T-helper 9 cell (primary cell): ENCODE data around the gene PDE6A.

ENCODE experiments used
- DNase-seq: peaks from one replicate; pipeline ENCODE4 v3.0.0-alpha.2; 2020

Gene PDE6A

DNA sequence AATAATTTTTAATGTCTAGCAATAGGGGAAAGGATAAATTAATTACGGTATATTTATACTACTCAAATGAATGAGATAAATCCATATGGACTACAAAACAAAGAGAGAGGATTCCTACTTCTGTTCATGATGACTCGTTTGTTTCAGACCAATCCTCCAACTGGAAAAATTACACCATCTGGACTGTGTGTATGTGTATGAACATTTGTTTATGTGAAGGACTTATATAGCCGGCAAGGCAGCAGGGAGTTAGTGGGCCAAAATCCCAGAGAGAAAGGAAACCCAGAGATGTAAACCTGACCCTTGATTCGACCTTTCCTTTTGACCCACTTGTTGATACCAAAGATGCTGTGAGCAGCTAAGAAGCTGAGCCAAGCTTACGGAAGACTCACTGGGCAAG lies 20.1 kb downstream of the PDE6A start:
- DNase-seq = no peak

DNA sequence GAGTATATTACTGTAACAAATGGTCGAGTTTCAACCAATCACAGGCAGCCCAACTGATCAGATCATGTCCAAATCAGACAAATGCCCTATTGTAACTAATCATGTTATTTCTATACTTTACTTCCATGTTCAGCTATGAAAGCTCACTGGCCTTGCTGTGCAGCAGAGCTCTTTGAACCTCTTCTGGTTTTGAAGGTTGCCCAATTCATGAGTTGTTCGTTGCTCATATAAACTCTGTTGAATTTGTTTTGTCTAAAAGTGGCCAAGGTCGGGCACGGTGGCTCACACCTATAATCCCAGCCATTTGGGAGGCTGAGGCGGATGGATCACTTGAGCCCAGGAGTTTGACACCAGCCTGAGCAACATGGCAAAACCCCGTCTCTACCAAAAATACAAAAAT lies 21.6 kb downstream of the PDE6A start:
- no peak for DNase-seq

DNA sequence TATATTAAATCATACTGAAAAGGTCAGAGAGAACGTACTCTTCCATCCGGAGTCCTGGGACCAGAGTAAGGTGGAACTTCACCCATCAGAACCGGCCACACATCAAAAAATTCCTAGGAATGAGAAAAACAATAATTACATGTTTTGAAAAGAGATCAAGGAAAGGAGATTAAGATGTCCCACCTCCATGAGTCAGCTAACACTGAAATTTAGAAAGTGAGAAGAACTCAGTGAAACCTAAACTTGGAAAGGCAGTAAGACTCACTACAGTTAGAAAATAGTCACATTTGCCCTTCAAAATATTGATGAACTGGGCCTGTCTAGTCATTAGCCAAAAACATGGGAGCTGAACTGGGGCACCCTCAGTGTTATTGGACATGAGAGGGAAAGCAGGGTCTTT lies 23.0 kb downstream of the PDE6A start:
- no peak for DNase-seq

DNA sequence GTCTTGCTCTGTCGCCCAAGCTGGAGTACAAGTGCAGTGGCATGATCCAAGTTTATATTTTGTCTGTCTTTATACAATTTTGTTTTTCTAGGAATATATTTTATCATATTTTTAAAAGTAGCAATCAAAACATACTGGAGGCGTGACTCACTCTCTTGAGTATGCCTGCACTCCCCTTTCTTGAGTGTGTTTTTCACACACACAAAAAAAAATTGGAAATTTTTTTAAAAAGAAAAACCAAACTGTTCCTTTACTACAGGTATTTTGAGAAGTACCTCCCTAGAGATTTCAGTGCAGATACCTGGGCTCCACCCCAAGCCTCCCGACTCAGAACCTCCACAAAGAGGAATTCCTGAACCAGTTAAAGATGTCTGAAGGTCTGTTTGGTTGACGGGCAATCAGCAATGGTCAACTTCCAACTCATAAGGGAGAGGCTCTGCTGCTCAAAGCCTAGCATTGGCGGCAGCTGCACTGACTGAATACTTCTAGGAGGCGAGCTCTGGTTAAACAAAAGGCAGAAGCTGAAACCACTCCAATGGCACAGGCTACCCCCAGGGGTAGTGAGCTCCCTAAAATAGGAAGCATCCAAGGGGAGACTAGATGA lies 27.4 kb downstream of the PDE6A start:
- DNase-seq = no peak

GRCh38 chr5:149916334-149917072 lies 28.1 kb downstream of the PDE6A start:
- DNase-seq = no peak

- DNase-seq = no peak
Observed at GRCh38 chr5:149915392-149916260, 29.0 kb downstream of the PDE6A start.

DNA sequence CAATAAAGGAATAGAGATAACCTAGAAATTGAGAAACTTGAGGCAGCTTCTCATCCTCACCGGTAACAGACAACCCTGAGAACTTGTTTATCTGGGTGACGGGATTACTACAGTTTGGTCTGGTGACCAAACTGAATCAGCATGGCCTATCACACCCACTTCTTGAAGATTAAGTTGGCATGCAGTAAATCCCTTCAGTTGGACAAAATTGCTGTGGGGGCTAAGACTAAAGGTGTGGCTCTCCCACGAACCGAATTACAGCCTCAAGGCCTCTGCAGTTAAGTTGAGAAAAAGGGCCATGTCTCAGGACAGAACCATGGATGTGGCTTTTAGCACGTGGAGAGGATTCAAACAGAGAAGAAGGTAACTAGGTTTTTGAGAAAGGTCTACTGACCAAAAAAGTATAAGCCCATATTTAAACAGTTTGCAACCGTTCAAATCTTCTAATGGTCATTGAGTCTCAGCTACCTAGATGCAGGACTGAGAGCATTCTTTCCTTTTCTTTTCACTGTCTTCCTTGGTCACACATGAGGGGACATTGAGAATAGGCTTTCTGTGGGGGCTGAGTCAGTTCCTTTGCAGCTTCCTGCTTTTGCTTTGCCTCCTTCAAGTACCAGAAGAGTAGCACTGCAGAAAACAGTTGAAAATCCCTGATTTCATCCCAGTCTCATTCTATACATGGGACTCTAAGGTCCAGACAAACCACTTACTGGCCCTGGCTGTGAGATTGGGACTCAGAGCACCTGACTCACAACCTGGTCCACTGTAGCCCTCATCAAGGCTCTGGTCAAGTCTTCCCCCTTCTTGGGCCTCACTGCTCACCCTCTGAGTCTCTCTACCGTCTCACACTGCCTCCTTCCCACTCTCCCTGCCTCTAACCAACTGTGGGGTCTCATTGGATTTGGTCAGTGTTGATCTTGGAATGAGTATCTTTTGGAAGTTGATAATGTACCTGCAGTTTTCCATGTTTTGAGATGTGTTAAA lies 30.9 kb downstream of the PDE6A start:
- DNase-seq = no peak

DNA sequence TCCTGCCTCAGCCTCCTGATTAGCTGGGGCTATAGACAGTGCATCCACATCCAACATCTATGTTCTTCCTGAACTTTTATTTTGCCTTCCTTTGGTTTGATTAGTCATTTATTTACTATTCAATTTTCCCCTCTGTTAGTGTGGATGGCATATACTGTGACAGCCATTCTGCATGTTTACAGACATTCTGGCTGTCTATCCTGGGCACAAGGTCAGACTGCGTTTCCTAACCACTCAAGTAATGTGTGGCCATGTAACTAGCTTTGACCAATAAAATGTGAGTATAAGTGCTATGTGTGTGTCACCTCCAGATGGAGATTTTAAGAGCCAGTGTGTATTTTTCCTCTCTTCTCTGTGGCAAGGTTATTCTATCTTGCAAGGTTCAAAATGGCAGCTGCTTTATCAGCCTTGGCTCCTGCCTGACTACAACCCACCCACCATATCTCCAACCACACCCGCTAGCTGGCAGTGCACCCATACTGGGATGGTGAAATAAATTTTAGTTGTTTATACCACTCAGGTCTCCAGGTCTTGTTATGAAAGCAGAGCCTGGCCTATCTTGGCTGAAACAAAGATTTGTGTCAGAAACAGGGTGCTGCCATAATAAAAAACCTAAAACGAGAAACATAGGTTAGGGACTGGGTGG lies 32.2 kb downstream of the PDE6A start:
- DNase-seq = no peak

GRCh38 chr5:149911031-149911430 lies 33.6 kb downstream of the PDE6A start:
- DNase-seq = no peak

DNA sequence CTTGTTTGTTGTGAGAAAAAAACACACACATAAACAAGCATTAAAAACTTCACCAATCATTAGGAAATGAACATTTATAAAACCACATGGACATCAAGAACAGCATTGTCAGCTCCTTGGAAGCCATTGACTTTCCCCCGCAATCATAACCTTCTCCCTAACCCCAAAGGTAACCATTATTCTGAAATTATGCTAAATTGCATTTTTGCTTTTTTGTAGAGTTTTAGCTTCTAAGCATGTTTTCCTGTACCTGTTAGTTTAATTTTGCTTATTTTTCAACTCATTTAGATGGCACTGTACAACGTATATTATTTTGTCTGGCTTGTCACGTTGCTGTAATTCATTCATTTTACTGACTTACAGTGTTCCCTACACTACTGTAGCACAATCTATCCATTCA lies 36.8 kb downstream of the PDE6A start:
- DNase-seq = no peak

DNA sequence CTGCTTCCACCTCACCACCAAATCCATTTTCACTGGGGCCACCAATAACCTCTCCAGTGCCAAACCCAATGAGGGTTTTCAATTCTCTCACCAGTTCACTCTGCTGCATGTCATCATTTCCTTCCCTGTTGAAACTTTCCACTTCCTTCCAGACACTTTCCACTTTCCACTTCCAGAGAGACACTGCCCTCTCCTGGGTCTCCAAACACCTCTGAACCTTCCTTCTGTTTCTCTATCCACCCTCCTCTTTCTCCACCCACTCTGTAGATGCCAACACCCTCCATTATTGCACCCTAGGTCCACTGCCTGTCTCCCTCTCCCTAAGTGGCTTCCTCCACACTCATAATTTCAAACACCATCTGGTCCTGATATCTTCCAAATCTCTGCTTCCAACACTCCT lies 39.6 kb downstream of the PDE6A start:
- DNase-seq = no peak

GRCh38 chr5:149904293-149904886 lies 40.2 kb downstream of the PDE6A start:
- no peak for DNase-seq

- no peak for DNase-seq
Observed at GRCh38 chr5:149903404-149903803, 41.2 kb downstream of the PDE6A start.

DNA sequence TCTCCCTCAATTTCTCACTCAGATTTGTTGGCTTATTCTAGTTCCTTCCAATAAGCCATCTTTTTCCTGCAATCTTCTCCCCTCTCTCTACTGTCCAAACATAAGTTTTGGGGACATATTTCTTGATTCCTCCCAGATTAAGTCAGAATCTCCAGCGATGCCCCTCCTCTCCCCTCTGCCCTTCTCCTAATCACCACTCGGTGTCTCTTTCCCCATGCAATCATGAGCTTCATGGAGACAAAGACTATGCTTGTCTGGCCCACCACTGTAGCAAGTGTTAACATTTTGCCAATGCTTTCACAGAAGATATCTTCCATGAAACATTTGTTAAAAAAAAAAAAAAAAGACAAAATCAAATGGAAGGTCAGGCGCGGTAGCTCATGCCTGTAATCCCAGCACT lies 42.4 kb downstream of the PDE6A start:
- no peak for DNase-seq

DNA sequence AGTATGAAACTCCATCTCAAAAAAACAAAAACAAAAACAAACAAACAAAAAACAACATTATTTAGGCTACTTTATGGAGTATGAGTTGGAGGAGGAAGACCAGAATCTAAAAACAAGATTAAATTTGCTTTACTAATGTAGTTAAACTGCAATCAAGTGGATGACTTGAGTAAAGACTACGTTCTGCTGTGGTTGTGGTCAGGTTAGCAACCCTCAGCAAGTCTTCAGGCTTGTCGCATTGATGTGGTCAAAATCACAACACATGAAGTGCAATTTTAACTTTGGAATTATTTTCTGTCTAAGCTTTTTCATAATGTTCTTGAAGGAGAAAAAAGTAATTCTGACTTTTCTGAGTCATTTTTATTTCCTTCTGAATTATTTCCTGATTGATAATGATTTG lies 43.1 kb downstream of the PDE6A start:
- DNase-seq = no peak

DNA sequence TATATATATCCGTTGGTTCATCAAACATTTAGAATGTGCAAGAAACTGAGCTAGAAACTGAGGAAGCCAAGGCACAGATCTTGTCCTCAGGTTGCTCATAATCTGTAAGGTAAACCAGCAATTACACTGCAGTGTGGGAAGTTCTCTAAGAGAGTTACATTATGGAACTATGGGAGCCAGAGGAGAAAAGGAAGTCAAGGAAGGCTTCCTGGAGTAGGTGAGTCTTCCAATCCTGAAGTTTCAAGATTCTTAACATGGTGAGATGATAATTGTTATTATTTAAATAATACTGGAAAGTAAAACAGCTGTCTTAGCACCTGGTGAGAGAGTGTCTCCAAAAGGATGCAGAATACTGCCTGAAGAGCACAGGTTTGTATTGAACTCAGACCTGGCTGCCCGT lies 44.2 kb downstream of the PDE6A start:
- no peak for DNase-seq

DNA sequence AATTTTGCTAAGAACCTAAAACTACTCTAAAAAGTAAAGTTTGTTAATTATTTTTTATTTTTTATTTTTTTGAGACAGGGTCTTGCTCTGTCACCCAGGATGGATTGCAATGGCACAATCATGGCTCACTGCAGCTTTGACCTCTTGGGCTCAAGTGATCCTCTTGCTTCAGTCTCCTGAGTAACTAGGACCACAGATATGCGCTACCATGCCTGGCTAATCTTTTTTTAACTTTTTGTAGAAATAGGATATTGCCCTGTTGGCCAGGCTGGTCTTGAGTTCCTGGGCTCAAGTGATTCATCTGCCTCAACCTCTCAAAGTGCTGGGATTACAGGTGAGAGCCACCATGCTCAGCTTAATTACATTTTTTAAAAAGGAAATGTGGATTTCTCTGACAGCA lies 45.8 kb downstream of the PDE6A start:
- DNase-seq = no peak

DNA sequence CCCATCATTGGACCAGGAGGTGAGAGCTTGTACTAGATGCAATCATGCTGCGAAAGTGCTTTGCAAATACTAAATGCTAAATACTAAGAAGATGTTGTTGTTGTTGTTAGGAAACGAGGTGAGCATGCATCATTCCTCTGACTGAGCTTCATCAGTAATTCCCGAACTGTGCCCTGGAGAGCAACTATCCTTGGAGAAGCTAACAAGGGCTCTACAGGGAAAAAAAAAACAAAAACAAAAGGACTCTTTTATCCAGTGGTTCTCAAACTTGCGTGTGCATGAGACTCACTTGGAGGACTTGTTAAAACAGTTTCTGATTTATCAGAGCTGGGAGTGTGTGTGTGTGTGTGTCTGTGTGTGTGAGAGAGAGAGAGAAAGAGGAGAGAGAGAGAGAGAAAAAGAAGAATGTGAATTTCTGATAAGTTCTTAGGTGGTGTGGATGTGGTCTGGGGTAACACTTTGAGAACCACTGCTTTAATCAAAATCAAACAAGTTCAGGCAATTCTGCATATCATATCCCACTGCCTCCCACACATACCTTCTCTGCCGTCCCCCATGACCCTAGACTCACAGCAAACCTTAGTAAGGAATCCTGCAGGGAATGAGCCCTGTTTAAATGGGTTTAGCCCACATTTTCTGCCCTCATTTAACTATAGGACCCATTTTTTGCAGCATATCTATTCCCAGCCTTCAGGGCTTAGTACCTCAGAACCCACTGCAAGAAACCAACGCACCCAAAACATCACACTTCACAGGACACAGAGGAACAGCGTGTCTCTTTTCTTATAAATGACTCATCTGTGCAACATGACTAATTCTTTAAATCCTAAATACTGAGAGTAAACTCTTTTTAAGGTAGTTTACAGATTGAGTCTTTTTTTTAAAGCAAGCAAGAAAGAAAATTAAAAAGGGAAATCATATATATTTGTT lies 48.9 kb downstream of the PDE6A start:
- no peak for DNase-seq

GRCh38 chr5:149894237-149894636 lies 50.4 kb downstream of the PDE6A start:
- DNase-seq = no peak

GRCh38 chr5:149893403-149893931 lies 51.1 kb downstream of the PDE6A start:
- DNase-seq = no peak
